Epithelial cell of prostate (primary cell): ENCODE data around the gene PGBD5.

Source experiments
- DNase-seq: peaks from one replicate; pipeline ENCODE4 v3.0.0-alpha.2; 2011; ENCODE audit warnings: low read depth, low spot score
- H3K27ac ChIP-seq: fragments of 450-650 bp; 2 replicates; pipeline ENCODE4 v1.5.1; 2017; ENCODE audit warnings: mild to moderate bottlenecking

Gene PGBD5

DNA sequence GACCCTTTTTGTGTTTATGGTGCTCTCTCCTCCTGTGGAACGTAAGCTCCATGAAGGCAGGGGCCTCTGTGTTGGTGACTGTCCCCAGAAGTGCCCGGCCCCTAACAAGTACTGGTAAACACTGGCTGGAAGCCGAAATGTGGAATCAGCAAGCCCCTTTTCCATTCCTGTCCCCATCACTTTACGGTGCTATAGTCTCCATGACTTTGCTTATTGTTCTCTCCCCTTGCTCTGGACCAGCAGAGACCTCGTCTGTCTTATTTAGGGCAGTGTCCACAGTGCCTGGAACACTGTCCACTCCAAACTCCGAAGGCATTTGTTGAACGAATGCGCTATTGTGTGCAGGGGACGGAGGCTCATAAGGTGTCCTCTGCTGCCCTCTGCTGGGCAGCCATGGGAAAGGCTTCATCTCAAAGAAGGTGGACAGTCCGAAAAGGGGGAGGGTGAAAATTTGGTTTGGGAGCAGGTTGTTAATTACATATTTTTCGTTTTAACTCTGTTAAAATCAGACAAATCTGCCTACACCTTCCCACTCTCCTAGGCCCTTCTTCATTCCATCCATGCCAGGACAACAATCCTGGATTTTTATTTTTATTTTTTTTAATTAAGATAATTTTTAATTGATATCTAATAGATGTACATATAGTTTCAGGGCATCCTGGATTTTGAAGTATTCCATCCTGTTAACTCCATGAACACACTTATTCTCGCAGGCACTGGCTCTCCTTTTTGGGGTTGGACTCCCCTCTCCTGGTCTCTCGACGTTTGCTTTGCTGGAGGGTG is 115.6 kb downstream of the PGBD5 start:
- no peak overlapping the region for H3K27ac ChIP-seq
- DNase-seq: no peak

GRCh38 chr1:230309646-230310177 is 116.4 kb downstream of the PGBD5 start:
- no peak for DNase-seq

GRCh38 chr1:230308821-230309220 is 117.3 kb downstream of the PGBD5 start:
- no peak overlapping the region for H3K27ac ChIP-seq
- DNase-seq: no peak

More at GRCh38 chr1:230309646-230310177, 116.4 kb downstream of the PGBD5 start:
- no peak overlapping the region for H3K27ac ChIP-seq

DNA sequence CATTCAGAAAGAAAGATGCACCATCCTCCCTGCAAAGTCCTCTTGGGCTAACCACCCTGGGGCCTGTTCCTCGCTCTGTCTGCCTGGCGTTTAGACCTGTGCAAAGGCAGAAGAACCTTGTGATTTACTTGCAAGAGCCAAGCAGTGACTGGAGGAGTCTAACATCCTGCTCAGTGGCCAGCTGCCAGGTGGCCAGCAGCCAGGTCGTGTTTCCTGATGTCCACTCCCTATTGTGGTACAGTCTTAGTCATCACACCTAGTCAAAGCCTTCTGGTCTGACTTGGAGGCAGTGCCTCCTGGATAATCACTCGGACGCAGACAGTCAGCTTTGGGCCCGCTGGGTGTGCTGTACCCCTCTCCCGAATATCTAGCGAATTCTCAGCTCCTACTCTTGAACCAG is 118.1 kb downstream of the PGBD5 start:
- DNase-seq: peak; percentile 86
- peak overlapping the region; percentile 30 for H3K27ac ChIP-seq

- peak; percentile 55 for DNase-seq
- peak overlapping the region; percentile 30 for H3K27ac ChIP-seq
Observed at GRCh38 chr1:230307213-230307612, 118.9 kb downstream of the PGBD5 start.

GRCh38 chr1:230306169-230306568 is 120.0 kb downstream of the PGBD5 start:
- H3K27ac ChIP-seq: no peak overlapping the region
- DNase-seq: no peak

GRCh38 chr1:230303822-230304221 is 122.3 kb downstream of the PGBD5 start:
- no peak overlapping the region for H3K27ac ChIP-seq
- no peak for DNase-seq

- no peak overlapping the region for H3K27ac ChIP-seq
- no peak for DNase-seq
Observed at GRCh38 chr1:230303069-230303468, 123.1 kb downstream of the PGBD5 start.

DNA sequence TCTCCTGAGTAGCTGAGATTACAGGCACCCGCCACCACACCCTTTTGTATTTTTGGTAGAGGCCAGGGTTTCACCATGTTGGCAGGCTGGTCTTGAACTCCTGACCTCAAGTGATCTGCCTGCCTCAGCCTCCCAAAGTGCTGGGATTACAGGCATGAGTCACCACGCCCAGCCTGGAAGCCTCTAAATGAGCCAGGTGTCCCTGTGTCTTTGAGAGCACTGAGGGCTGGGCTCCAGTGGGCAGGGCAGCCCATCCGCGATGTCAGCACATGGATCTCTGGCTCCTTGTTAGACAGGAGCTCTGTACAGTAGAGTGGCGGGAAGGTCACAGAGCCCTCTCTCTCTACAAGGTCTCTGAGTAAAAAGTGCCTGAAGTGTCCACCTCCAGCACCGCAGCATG is 124.3 kb downstream of the PGBD5 start:
- DNase-seq: no peak
- no peak overlapping the region for H3K27ac ChIP-seq

- no peak overlapping the region for H3K27ac ChIP-seq
Observed at GRCh38 chr1:230301322-230301721, 124.8 kb downstream of the PGBD5 start.

GRCh38 chr1:230300322-230301301 is 125.5 kb downstream of the PGBD5 start:
- DNase-seq: no peak
- no peak overlapping the region for H3K27ac ChIP-seq

More at GRCh38 chr1:230301322-230301721, 124.8 kb downstream of the PGBD5 start:
- DNase-seq: no peak

- no peak overlapping the region for H3K27ac ChIP-seq
- no peak for DNase-seq
Observed at GRCh38 chr1:230299191-230300006, 126.7 kb downstream of the PGBD5 start.

- no peak overlapping the region for H3K27ac ChIP-seq
- DNase-seq: no peak
Observed at GRCh38 chr1:230295367-230295766, 130.8 kb downstream of the PGBD5 start.

- no peak overlapping the region for H3K27ac ChIP-seq
- DNase-seq: no peak
Observed at GRCh38 chr1:230293390-230293700, 132.8 kb downstream of the PGBD5 start.

DNA sequence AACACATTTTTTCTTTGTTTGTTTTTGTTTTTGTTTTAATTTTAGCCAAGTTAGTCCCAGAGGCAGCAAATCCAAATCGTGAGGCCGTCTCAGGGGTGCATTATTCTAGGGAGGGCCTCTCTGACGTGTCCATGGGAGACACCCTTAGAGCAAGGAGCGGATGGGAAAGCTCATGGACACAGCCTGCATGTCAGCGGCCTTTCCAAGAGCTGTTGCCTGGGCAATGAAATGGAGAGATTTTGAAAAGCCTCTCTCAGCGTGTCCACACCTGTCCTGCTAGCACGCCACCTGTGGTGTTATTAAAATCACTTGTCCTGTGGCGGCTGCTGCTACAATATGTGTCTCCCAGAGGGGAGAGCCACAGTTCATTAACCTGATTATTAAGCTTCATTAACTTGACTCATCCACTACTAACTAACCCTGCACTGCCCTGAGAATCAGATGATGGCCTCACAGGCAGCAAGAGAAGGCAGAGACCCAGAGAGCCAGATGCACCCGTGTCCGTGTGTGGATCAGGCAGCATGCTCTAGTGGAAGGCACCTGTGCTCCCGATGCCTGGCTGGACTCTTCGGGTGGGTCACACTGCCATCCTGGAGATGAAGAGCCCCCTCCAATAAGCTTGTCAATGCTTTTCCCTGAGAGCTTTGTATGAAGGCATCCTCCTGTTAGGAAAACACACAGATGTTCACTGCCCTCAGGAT is 133.3 kb downstream of the PGBD5 start:
- no peak overlapping the region for H3K27ac ChIP-seq
- no peak for DNase-seq

DNA sequence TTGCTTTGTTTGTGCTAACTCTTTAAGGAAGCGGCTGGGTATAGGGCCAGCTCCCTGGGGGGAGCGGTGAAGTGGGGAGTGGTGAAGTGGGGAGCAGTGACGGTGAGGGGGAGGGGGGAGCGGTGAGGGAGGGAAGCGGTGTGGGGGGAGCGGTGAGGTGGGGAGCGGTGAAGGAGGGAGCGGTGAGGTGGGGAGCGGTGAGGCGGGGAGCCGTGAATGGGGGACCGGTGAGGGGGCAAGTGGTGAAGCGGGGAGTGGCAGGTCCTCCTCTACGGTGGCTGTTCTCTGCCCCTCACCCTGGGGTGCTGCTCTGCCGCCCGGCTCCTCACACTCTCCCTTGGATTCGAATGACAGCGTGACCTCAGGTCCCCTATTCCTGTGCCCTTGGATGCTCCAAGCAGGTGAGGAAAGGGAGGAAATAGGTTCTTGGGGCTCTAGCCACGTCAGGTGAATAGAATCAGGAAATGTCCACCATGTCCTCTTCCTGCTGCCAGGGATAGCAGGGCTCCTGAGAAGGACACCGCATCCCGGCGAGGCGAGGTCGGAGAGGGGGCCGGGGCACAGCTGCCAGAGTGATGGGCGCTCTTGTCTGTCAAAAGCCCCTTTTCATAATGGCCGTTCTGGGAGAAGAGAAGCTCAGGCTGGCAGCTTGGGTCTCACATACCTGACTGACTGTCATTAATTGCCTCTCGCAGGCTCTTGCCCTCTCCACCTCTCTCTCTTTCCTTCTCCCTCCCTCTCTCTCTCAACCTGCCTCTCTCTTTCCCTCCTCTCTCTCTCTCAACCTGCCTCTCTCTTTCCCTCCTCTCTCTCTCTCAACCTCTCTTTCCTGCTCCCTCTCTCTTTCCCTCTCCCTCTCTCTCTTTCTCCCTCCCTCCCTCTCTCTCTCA is 134.2 kb downstream of the PGBD5 start:
- H3K27ac ChIP-seq: no peak overlapping the region
- DNase-seq: no peak

- no peak for DNase-seq
- H3K27ac ChIP-seq: no peak overlapping the region
Observed at GRCh38 chr1:230289350-230289644, 136.8 kb downstream of the PGBD5 start.

DNA sequence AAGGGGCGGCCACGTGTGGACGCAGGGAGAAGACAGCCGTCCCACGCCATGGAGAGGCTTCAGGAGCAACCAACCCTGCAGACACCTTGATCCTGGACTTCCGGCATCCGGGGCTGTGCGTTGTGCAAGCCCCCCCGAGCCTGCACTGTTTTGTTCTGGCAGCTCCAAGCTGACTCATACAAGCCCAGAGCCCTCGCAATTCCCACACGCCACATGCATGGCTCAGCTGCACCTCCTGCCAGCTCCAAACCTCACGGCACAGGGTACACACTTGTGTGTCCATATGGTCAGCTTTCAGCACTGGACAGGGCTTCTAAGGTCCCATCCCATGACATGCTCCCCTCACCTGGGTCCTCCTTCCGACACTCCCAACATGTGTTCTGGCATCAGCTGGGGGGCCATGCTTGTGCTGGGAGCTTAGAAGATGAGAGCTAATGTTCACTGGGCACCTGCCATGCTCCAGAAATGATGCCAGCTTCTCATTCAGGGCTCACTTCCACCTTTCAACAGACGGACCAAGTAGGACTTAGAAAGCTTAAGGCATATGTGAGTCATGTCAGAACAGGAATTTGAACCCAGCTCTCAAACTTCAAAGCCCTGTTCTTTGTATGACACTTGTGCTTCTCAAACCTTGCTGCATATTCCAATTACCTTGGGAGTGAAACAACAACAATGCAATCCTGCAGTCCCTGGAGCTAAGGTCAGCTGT is 137.3 kb downstream of the PGBD5 start:
- no peak for DNase-seq
- H3K27ac ChIP-seq: no peak overlapping the region
